ENCODE measurements around the gene SCO1. TPM values are rescaled to one million over a fixed set of nuclear protein-coding genes. Genes with fewer than 3 reads are reported as not detected.

The SCO1 gene
- total RNA-seq, 1 donor from 2014 or later: 36.0 TPM

DNA sequence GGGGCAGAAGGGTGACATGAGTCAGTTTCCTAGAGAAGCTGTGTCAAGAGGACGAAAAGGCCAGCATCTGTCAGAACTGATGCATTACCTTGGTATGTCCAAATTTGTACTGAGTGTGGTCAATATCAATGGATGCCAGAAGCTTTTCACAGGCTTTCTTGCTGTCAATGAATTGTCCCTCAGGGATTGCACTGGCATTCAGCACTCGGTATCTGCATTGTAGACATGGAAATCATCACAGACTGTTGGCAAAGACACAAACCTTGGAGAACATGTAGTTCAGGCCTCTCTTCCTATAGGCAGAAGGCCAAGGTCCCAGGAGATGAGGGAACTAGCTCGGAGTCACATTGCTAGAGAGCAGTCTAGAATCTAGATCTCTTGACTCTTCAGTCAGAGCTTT, 56.9 kb downstream of the SCO1 start:
- no peaks in the 10 kb centered on the region for H3K36me3 ChIP-seq (ENCODE audit: insufficient read depth, low read length)
- Mint-ChIP-seq H3K4me1 (ENCODE audit: low read depth, unreplicated experiment) (no peaks in the 10 kb centered on the region), H3K27me3 (ENCODE audit: low read depth, unreplicated experiment) (peaks cover 2% of the 10 kb centered on the region), H3K4me3 (ENCODE audit: unreplicated experiment) (no peak overlapping the region), H3K36me3 (ENCODE audit: low read depth, unreplicated experiment) (peaks cover 11% of the 10 kb centered on the region), H3K27ac (ENCODE audit: unreplicated experiment) (no peak overlapping the region), H3K9me3 (ENCODE audit: unreplicated experiment) (no peaks in the 10 kb centered on the region)
- no peaks in the 10 kb centered on the region for H3K27me3 ChIP-seq (ENCODE audit: insufficient read depth, low read length)
- no peak for FAIRE-seq
- H3K4me1 ChIP-seq (ENCODE audit: insufficient read depth, low read length): no peaks in the 10 kb centered on the region
- H3K9ac ChIP-seq (ENCODE audit: low read length): no peak overlapping the region
- H3K4me3 ChIP-seq (ENCODE audit: insufficient read depth, low read depth, low read length): no peak overlapping the region
- no peak overlapping the region for H3K4me2 ChIP-seq (ENCODE audit: low read length)
- no peak for DNase-seq (ENCODE audit: low read depth)
- H3K27ac ChIP-seq (ENCODE audit: low read depth, low read length): no peak overlapping the region
- no peaks in the 10 kb centered on the region for H3K9me3 ChIP-seq (ENCODE audit: insufficient read depth, low read depth, low read length)
- no peaks in the 10 kb centered on the region for H4K20me1 ChIP-seq (ENCODE audit: insufficient read depth, low read length)
- TF ChIP-seq EZH2 (IDR thresholded peaks at IDR 0.05; ENCODE audit: insufficient read depth, low read length): no peak
- TF ChIP-seq, protein P1, sequence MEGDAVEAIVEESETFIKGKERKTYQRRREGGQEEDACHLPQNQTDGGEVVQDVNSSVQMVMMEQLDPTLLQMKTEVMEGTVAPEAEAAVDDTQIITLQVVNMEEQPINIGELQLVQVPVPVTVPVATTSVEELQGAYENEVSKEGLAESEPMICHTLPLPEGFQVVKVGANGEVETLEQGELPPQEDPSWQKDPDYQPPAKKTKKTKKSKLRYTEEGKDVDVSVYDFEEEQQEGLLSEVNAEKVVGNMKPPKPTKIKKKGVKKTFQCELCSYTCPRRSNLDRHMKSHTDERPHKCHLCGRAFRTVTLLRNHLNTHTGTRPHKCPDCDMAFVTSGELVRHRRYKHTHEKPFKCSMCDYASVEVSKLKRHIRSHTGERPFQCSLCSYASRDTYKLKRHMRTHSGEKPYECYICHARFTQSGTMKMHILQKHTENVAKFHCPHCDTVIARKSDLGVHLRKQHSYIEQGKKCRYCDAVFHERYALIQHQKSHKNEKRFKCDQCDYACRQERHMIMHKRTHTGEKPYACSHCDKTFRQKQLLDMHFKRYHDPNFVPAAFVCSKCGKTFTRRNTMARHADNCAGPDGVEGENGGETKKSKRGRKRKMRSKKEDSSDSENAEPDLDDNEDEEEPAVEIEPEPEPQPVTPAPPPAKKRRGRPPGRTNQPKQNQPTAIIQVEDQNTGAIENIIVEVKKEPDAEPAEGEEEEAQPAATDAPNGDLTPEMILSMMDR (IDR thresholded peaks at IDR 0.05; ENCODE audit: insufficient read depth, low read depth, low read length): no peak
- no peak overlapping the region for H2AFZ ChIP-seq (ENCODE audit: low read depth, low read length)
- no peaks in the 10 kb centered on the region for H3K79me2 ChIP-seq (ENCODE audit: insufficient read depth, low read length)

DNA sequence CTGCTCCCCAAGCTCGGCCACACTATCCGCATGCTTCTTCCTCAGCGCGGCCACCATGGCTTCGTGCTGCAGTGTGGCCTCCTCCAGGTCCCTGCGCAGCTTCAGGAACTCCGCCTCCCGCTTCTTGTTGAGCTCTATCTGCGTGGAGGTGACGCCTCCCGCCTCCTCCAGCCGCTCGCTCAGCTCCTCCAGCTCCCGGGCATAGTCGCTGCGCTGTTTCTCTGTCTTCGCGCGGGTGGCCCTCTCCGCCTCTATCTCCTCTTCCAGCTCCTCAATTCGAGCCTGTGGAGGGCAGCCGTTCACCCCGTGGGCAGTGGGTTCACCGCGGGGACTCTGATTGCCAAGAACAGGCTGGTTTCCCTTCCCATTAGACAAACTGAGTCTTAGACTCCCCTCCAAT, 59.2 kb downstream of the SCO1 start:
- H4K20me1 ChIP-seq (ENCODE audit: insufficient read depth, low read length): no peaks in the 10 kb centered on the region
- H3K27ac ChIP-seq (ENCODE audit: low read depth, low read length): no peak overlapping the region
- Mint-ChIP-seq H3K9me3 (ENCODE audit: unreplicated experiment) (no peaks in the 10 kb centered on the region), H3K36me3 (ENCODE audit: low read depth, unreplicated experiment) (peaks cover 16% of the 10 kb centered on the region), H3K4me1 (ENCODE audit: low read depth, unreplicated experiment) (no peaks in the 10 kb centered on the region), H3K27ac (ENCODE audit: unreplicated experiment) (no peak overlapping the region), H3K27me3 (ENCODE audit: low read depth, unreplicated experiment) (no peaks in the 10 kb centered on the region), H3K4me3 (ENCODE audit: unreplicated experiment) (no peak overlapping the region)
- H3K36me3 ChIP-seq (ENCODE audit: insufficient read depth, low read length): no peaks in the 10 kb centered on the region
- DNase-seq (ENCODE audit: low read depth) (no peak), FAIRE-seq (no peak)
- H3K4me1 ChIP-seq (ENCODE audit: insufficient read depth, low read length): no peaks in the 10 kb centered on the region
- H2AFZ ChIP-seq (ENCODE audit: low read depth, low read length): no peak overlapping the region
- H3K9me3 ChIP-seq (ENCODE audit: insufficient read depth, low read depth, low read length): no peaks in the 10 kb centered on the region
- no peak overlapping the region for H3K9ac ChIP-seq (ENCODE audit: low read length)
- H3K27me3 ChIP-seq (ENCODE audit: insufficient read depth, low read length): no peaks in the 10 kb centered on the region
- no peak overlapping the region for H3K4me3 ChIP-seq (ENCODE audit: insufficient read depth, low read depth, low read length)
- no peaks in the 10 kb centered on the region for H3K79me2 ChIP-seq (ENCODE audit: insufficient read depth, low read length)
- TF ChIP-seq, protein P1 (IDR thresholded peaks at IDR 0.05; ENCODE audit: insufficient read depth, low read depth, low read length): no peak
- TF ChIP-seq EZH2 (IDR thresholded peaks at IDR 0.05; ENCODE audit: insufficient read depth, low read length): no peak
- no peak overlapping the region for H3K4me2 ChIP-seq (ENCODE audit: low read length)

DNA sequence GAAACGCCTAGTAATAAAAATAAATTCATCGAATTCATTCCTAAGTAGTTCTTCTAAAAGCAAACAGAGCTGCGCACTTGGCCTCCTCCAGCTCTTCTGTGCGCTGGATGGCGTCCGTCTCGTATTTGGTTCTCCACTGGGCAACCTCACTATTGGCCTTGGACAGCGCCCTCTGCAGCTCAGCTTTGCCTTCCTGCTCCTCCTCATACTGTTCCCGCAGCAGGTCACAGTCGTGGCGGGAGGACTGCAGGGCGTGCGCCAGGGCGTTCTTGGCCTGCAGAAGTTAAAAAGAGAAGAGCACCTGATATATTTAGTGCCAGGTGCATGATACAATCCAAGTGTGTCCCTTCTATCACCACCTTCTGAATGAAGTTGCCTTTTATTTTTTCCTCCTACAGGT, 62.0 kb downstream of the SCO1 start:
- no peak overlapping the region for H3K9ac ChIP-seq (ENCODE audit: low read length)
- Mint-ChIP-seq H3K4me3 (ENCODE audit: unreplicated experiment) (no peak overlapping the region), H3K9me3 (ENCODE audit: unreplicated experiment) (peaks cover 4% of the 10 kb centered on the region), H3K27ac (ENCODE audit: unreplicated experiment) (no peak overlapping the region), H3K27me3 (ENCODE audit: low read depth, unreplicated experiment) (peaks cover 2% of the 10 kb centered on the region), H3K4me1 (ENCODE audit: low read depth, unreplicated experiment) (no peaks in the 10 kb centered on the region), H3K36me3 (ENCODE audit: low read depth, unreplicated experiment) (peaks cover 15% of the 10 kb centered on the region)
- no peaks in the 10 kb centered on the region for H3K27me3 ChIP-seq (ENCODE audit: insufficient read depth, low read length)
- H3K27ac ChIP-seq (ENCODE audit: low read depth, low read length): no peak overlapping the region
- H2AFZ ChIP-seq (ENCODE audit: low read depth, low read length): no peak overlapping the region
- FAIRE-seq (no peak), DNase-seq (ENCODE audit: low read depth) (no peak)
- no peaks in the 10 kb centered on the region for H3K9me3 ChIP-seq (ENCODE audit: insufficient read depth, low read depth, low read length)
- TF ChIP-seq EZH2 (IDR thresholded peaks at IDR 0.05; ENCODE audit: insufficient read depth, low read length): no peak
- TF ChIP-seq, protein P1 (IDR thresholded peaks at IDR 0.05; ENCODE audit: insufficient read depth, low read depth, low read length): no peak
- no peaks in the 10 kb centered on the region for H3K36me3 ChIP-seq (ENCODE audit: insufficient read depth, low read length)
- no peaks in the 10 kb centered on the region for H3K79me2 ChIP-seq (ENCODE audit: insufficient read depth, low read length)
- H3K4me1 ChIP-seq (ENCODE audit: insufficient read depth, low read length): no peaks in the 10 kb centered on the region
- H3K4me2 ChIP-seq (ENCODE audit: low read length): no peak overlapping the region
- no peaks in the 10 kb centered on the region for H4K20me1 ChIP-seq (ENCODE audit: insufficient read depth, low read length)
- no peak overlapping the region for H3K4me3 ChIP-seq (ENCODE audit: insufficient read depth, low read depth, low read length)

All from astrocyte (in vitro differentiated cells and primary cell).